ENCODE data around the gene ABHD16B.
A peak's percentile ranks its signal among the peaks of the same experiment; 100 is the strongest.

The ABHD16B gene

GRCh38 chr20:63835021-63835858 is 26.1 kb upstream of the ABHD16B start:
- peak overlapping the region; percentile 35 to 91 for H3K27ac ChIP-seq
- peak overlapping the region; percentile 47 for H3K4me3 ChIP-seq
- TF ChIP-seq, protein P1, sequence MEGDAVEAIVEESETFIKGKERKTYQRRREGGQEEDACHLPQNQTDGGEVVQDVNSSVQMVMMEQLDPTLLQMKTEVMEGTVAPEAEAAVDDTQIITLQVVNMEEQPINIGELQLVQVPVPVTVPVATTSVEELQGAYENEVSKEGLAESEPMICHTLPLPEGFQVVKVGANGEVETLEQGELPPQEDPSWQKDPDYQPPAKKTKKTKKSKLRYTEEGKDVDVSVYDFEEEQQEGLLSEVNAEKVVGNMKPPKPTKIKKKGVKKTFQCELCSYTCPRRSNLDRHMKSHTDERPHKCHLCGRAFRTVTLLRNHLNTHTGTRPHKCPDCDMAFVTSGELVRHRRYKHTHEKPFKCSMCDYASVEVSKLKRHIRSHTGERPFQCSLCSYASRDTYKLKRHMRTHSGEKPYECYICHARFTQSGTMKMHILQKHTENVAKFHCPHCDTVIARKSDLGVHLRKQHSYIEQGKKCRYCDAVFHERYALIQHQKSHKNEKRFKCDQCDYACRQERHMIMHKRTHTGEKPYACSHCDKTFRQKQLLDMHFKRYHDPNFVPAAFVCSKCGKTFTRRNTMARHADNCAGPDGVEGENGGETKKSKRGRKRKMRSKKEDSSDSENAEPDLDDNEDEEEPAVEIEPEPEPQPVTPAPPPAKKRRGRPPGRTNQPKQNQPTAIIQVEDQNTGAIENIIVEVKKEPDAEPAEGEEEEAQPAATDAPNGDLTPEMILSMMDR (IDR thresholded peaks at IDR 0.05) = no peak
- DNase-seq (ENCODE audit: low spot score) = peak; percentile 90

DNA sequence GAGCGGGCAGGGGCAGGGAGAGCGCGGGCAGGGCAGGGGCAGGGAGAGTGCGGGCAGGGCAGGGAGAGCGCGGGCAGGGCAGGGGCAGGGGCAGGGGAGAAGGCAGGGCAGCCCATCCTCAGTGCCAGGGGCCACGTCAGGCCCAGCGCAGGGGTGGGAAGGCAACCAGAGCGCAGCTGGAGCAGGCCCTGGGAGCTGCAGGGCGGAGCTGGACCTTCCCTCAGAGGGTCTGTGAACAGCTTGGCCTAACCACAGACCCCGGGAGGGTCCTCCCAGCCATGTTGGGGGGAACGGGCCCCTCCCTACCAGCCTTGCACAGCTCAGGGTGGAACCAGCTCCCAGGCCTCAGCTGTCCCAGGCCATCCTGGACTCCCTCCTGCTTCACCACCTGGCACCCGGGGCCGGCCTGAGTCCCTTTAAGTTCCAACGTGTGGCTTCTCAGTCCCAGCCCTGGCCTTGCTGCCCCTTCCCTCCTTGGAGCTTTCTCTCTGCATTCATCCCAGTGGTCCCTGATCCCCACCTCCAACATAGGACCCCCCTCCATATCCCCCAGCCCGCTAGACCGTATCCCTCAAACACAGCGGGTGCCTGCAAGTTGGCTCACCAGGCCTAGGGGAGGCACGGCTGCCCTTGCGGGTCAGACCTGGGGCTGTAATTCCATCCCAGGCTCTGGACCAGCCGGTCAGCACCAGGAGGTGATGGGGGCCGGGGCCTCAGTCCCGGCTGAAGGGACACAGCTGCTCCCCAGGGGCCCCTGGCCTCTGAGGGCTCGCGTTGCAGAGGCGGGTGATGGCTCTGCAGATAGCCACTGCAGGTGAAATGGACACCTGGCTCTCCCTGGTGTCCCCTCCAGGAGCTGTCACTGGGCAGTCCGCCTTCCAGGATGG is 24.6 kb upstream of the ABHD16B start:
- DNase-seq (ENCODE audit: low spot score) = no peak
- Histone ChIP-seq H3K4me3 (no peak overlapping the region), H3K27ac (no peak overlapping the region)
- TF ChIP-seq, protein P1 (IDR thresholded peaks at IDR 0.05) = no peak

- no peak for DNase-seq (ENCODE audit: low spot score)
- TF ChIP-seq, protein P1 (IDR thresholded peaks at IDR 0.05) = no peak
- no peak overlapping the region for H3K27ac ChIP-seq
- no peak overlapping the region for H3K4me3 ChIP-seq
These were observed 23.8 kb upstream of the ABHD16B start for GRCh38 chr20:63837479-63837878.

DNA sequence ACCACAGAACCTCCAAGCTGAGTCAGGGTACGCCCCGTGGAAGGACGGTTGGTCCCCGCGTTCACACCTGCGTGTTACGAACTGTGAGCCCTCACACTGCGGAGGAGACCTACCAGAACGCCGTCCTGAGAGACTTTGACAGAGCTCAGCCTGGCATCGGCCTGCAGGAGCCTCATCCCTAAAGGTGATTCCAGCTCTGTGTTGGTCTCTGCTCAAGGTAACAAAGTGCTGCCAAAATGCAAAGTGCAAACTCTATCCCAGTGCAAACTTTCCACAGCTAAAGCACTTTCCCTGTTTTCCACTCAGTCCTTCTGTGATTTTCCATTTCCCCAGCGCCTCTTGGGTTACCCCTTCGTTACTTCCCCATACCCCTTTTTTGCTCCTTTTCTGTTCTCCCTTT is 21.7 kb upstream of the ABHD16B start:
- no peak overlapping the region for H3K4me3 ChIP-seq
- TF ChIP-seq, protein P1 (IDR thresholded peaks at IDR 0.05) = no peak
- no peak for DNase-seq (ENCODE audit: low spot score)
- H3K27ac ChIP-seq = no peak overlapping the region

GRCh38 chr20:63840405-63840828 is 20.9 kb upstream of the ABHD16B start:
- no peak for DNase-seq (ENCODE audit: low spot score)
- TF ChIP-seq, protein P1 (IDR thresholded peaks at IDR 0.05) = no peak
- H3K27ac ChIP-seq = no peak overlapping the region
- H3K4me3 ChIP-seq = no peak overlapping the region

DNA sequence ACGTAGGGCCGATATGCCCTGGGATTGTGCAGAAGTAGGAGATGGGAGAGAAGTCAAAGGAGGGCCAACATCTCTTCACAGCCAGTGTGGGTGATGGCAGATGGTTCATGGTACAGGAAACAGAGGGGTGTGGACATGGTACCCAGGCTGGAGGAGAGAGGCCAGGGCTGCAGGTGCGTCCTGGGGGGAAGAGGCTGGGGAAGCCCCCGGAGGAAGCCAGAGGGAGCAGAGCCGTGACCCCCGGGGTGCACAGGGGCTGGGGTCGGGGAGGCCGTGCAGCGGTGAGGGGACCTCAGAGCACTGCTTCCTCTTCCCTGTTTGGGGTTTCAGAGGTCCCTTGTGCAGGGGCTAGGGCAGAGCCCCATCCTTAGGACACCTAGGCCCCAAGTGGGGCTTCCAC is 19.0 kb upstream of the ABHD16B start:
- DNase-seq (ENCODE audit: low spot score) = no peak
- H3K4me3 ChIP-seq = no peak overlapping the region
- no peak overlapping the region for H3K27ac ChIP-seq
- TF ChIP-seq, protein P1 (IDR thresholded peaks at IDR 0.05) = no peak

Measured in coronary artery (tissue), 2 donors.